ENCODE measurements around the gene RNU6-9.

DNA sequence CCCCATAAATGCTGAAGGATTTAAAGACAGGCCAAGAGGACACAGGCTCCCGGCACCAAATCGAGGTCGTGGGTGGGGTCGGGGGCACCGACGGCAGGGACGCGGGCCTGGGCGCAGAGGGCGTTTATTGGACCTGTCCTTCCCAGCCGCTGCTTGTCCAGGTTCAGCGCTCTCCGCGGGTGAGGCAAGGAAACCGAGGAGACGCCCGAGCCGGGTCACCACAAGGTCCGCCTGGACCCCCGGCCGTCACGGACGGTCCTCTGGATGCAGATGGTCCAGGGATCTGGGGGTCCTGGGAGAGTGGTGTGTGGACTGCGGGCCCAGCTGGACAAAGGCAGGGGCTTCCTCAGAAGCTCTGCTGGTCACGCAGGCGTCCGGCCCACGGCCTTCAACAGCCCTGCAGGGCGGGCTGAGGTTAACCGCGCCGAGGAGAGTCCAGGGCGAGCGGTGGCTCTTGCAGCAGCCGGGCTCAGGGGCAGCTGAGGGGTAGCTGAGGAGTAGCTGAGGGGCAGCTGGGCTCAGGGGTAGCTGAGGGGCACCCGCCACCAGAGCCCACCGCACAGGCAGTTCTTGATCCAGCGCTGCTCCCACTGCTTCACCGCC is 25.3 kb upstream of the RNU6-9 start:
- TF ChIP-seq, protein P1, sequence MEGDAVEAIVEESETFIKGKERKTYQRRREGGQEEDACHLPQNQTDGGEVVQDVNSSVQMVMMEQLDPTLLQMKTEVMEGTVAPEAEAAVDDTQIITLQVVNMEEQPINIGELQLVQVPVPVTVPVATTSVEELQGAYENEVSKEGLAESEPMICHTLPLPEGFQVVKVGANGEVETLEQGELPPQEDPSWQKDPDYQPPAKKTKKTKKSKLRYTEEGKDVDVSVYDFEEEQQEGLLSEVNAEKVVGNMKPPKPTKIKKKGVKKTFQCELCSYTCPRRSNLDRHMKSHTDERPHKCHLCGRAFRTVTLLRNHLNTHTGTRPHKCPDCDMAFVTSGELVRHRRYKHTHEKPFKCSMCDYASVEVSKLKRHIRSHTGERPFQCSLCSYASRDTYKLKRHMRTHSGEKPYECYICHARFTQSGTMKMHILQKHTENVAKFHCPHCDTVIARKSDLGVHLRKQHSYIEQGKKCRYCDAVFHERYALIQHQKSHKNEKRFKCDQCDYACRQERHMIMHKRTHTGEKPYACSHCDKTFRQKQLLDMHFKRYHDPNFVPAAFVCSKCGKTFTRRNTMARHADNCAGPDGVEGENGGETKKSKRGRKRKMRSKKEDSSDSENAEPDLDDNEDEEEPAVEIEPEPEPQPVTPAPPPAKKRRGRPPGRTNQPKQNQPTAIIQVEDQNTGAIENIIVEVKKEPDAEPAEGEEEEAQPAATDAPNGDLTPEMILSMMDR (IDR thresholded peaks at IDR 0.05): no peak
- TF ChIP-seq POLR2A (IDR thresholded peaks at IDR 0.05): no peak

All from heart left ventricle (tissue), 13 donors.